Sciatic nerve (tissue), 1 donor: ENCODE data around the gene NMRK2. TPM values are rescaled to one million over a fixed set of nuclear protein-coding genes. Genes with fewer than 3 reads are reported as not detected.

Experiments used
- microRNA-seq: library from miRNA; unstranded; fragments of <30 nt; microRNA quantifications from one replicate; pipeline ENCODE4 v1.2.0, GENCODE V29; 2020
- total RNA-seq: library from RNA; stranded (reverse); fragmentation: NEBNext Ultra II Directional; extraction: Animal tissue kit (Norgen Biotek cat#: 25700); gene quantifications from one replicate; pipeline ENCODE4 v1.2.1, GENCODE V29; 2021
- donor health status: DM: no; HTN: no; CAD: no.

The NMRK2 gene
- total RNA-seq, 1 donor from 2014 or later, result not detected

Small RNAs within 50 kb of the gene (microRNA-seq; reads per million reads assigned to microRNA genes)
- not detected for gene MIR637

Other genes with a start within 250 kb of the NMRK2 start
- 46.9 TPM for gene PIP5K1C, start 232.6 kb upstream of the NMRK2 start, total RNA-seq
- gene TJP3, start 224.7 kb upstream of the NMRK2 start, total RNA-seq, result 2.1 TPM
- gene APBA3, start 171.4 kb upstream of the NMRK2 start, total RNA-seq, result 26.1 TPM
- 35.3 TPM for gene MRPL54, start 170.4 kb upstream of the NMRK2 start, total RNA-seq
- gene RAX2, start 160.8 kb upstream of the NMRK2 start, total RNA-seq, result not detected
- gene MATK, start 146.7 kb upstream of the NMRK2 start, total RNA-seq, result 1.6 TPM
- gene ZFR2, start 64.0 kb upstream of the NMRK2 start, total RNA-seq, result 0.31 TPM
- not detected for gene ATCAY, start 52.4 kb upstream of the NMRK2 start, total RNA-seq
- 69.0 TPM for gene DAPK3, start 38.0 kb downstream of the NMRK2 start, total RNA-seq
- gene EEF2, start 52.4 kb downstream of the NMRK2 start, total RNA-seq, result 1,381 TPM
- gene PIAS4, start 74.7 kb downstream of the NMRK2 start, total RNA-seq, result 33.4 TPM
- gene ZBTB7A, start 133.8 kb downstream of the NMRK2 start, total RNA-seq, result 54.2 TPM
- 108 TPM for gene MAP2K2, start 191.1 kb downstream of the NMRK2 start, total RNA-seq
- not detected for gene CREB3L3, start 220.6 kb downstream of the NMRK2 start, total RNA-seq
- gene SIRT6, start 249.5 kb downstream of the NMRK2 start, total RNA-seq, result 19.0 TPM
- 1.3 TPM for gene ANKRD24, start 249.6 kb downstream of the NMRK2 start, total RNA-seq